DND-41 (cell line): ENCODE results near the gene PRPF6.

ENCODE experiments used
- CTCF ChIP-seq: IDR thresholded peaks from 2 replicates; pipeline ENCODE4 v1.5.1; 2012; ENCODE audit warnings: borderline replicate concordance, low read length, moderate library complexity, mild to moderate bottlenecking; ENCODE audit not compliant: poor library complexity, severe bottlenecking; ENCODE audit errors: extremely low read depth
- EZH2 ChIP-seq: IDR thresholded peaks from 3 replicates; pipeline ENCODE4 v1.6.1; 2012; ENCODE audit warnings: borderline replicate concordance, low read depth, mild to moderate bottlenecking, moderate library complexity, low read length, inconsistent platforms; ENCODE audit not compliant: severe bottlenecking

- no peak for TF ChIP-seq CTCF
- TF ChIP-seq EZH2 = no peak
Observed at GRCh38 chr20:63974402-63975200, 6.3 kb upstream of the PRPF6 start.
